ENCODE measurements around the gene LYSMD1.

- TF ChIP-seq CTCF (IDR thresholded peaks at IDR 0.05; ENCODE audit: insufficient read depth, low read depth, low read length) (no peak), EZH2 (IDR thresholded peaks at IDR 0.05; ENCODE audit: insufficient read depth, low read length) (no peak)
Measured at GRCh38 chr1:151211972-151212705, 46.4 kb upstream of the LYSMD1 start.
